Cardiac muscle cell (in vitro differentiated cells and primary cell): ENCODE data around the gene SLC25A42. TPM values are rescaled to one million over a fixed set of nuclear protein-coding genes. Genes with fewer than 3 reads are reported as not detected.
A peak's percentile ranks its signal among the peaks of the same experiment; 100 is the strongest.

Experiments used
- DNase-seq, 2 donors: peaks; one replicate each; pipeline versions ENCODE4 v3.0.0 to v3.0.0-alpha.2; 2010 to 2017; ENCODE audit warnings: low read depth in 1 of 2, low spot score in 1 of 2
- H3K27ac ChIP-seq: fragments of 200-600 bp; sonication (generic); 2 replicates; pipeline ENCODE4 v1.5.1; 2016
- H3K27me3 ChIP-seq: fragments of 200-600 bp; sonication (generic); 2 replicates; pipeline ENCODE4 v1.6.0; 2016; ENCODE audit warnings: control low read depth
- H3K36me3 ChIP-seq: fragments of 200-600 bp; sonication (generic); 2 replicates; pipeline ENCODE4 v1.5.1; 2016; ENCODE audit warnings: control low read depth
- H3K4me1 ChIP-seq: fragments of 200-600 bp; sonication (generic); 2 replicates; pipeline ENCODE4 v1.8.1; 2017; ENCODE audit warnings: low read depth, mild to moderate bottlenecking, mixed run types
- H3K4me3 ChIP-seq: fragments of 200-600 bp; sonication (generic); 2 replicates; pipeline ENCODE4 v1.5.1; 2016; ENCODE audit warnings: mild to moderate bottlenecking
- H3K9me3 ChIP-seq: fragments of 200-600 bp; sonication (generic); 2 replicates; pipeline ENCODE4 v1.5.1; 2017; ENCODE audit warnings: low read depth, mild to moderate bottlenecking, control low read depth
- CTCF ChIP-seq: IDR thresholded peaks from 2 replicates; pipeline ENCODE4 v1.5.1; 2012; ENCODE audit warnings: low read depth, mild to moderate bottlenecking, low read length
- polyA plus RNA-seq: library from polyadenylated mRNA; unstranded; fragments of >200 nt; fragmentation: Nextera tagmentation; extraction: Ambion mirVana; gene quantifications from 2 replicates; pipeline ENCODE4 v1.2.1, GENCODE V29; 2016
- total RNA-seq: library from RNA; depleted of rRNA; stranded (reverse); fragments of >200 nt; gene quantifications from 2 replicates; pipeline ENCODE4 v1.2.3, GENCODE V29; 2016

Gene SLC25A42
- total and polyA plus RNA-seq, 2 experiments from 2014 or later: 30.4 to 31.3 TPM

DNA sequence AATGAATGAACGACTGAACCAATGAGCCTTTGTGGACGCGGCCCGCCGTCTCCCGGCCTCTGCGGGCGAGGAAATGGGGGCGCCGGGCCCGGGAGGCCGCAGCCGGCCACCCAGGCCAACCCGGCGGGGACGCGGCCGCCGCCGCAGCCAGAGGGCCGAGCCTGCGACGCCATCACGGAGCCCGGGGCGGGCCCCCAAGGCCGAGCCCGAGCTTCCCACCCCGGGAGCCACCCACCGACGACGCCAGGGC lies 30.7 kb upstream of the SLC25A42 start:
- no peak for DNase-seq
- Histone ChIP-seq H3K9me3 (no peaks in the 10 kb centered on the region), H3K4me1 (peaks cover 3% of the 10 kb centered on the region), H3K27me3 (no peaks in the 10 kb centered on the region), H3K36me3 (peaks cover 17% of the 10 kb centered on the region), H3K4me3 (peak overlapping the region; percentile 69), H3K27ac (peak overlapping the region; percentile 96)
- no peak for TF ChIP-seq CTCF

DNA sequence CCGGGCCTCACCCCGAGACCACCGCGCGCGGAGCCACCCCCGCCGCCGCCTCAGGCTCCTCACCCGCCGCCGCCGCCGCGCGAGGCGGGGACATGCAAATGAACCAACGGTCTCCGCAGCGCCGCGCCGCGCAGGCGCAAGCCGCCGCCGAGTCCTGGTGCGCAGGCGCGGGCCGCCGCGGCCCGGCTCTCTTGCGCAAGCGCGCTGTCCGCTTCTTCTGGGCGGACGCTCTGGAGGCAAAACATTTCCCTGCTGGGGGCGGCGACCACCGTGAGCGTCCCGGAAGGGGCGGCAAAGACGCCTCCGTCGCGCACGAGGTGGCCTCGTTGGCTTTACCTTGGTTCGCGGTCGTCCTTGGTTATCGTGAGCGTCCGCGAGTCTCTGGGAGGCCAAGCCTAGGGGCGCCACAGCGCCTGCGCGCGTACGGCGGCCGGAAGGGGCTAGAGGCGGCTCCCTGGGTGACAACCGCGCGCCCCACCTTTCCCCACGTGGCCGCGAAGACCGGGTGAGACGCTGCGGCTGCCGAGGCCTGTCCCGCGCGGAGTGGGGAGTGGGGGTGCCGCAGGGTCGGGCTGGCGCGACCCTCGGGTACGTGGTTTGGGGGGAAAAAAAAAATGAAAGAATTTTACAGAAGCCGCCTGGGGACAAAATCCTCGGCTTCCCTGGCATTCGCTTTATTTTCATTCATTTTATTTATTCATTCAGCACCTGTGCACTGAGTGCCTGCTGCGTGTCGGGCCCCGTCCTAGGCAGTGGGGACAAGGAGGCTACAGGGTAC lies 30.2 kb upstream of the SLC25A42 start, which contains the start of the genes ARMC6 and SUGP2:
Gene ARMC6 (plus strand): TSS at position 178 of the 778 bp plus-strand sequence. CDS start 607 bp downstream, outside the sequence.
Gene SUGP2 (minus strand): TSS at position 92 of the 778 bp plus-strand sequence. CDS start 2,446 bp downstream, outside the sequence.
- Histone ChIP-seq H3K27me3 (no peaks in the 10 kb centered on the region), H3K9me3 (no peaks in the 10 kb centered on the region), H3K36me3 (peaks cover 12% of the 10 kb centered on the region), H3K4me1 (peaks cover 3% of the 10 kb centered on the region), H3K27ac (peak within 1 kb of the TSS; percentile 96), H3K4me3 (peak within 1 kb of the TSS; percentile 69)
- TF ChIP-seq CTCF: no peak
- peak; percentile 91 to 93 for DNase-seq

GRCh38 chr19:19034204-19034624 lies 29.6 kb upstream of the SLC25A42 start:
- no peak for TF ChIP-seq CTCF
- Histone ChIP-seq H3K36me3 (peaks cover 7% of the 10 kb centered on the region), H3K9me3 (no peaks in the 10 kb centered on the region), H3K27ac (peak overlapping the region; percentile 96), H3K4me1 (peaks cover 3% of the 10 kb centered on the region), H3K27me3 (no peaks in the 10 kb centered on the region), H3K4me3 (peak overlapping the region; percentile 69)
- DNase-seq: peak; percentile 70 to 71

GRCh38 chr19:19039901-19040300 lies 23.9 kb upstream of the SLC25A42 start:
- TF ChIP-seq CTCF: no peak
- no peaks in the 10 kb centered on the region for H3K27me3 ChIP-seq
- no peak for DNase-seq
- no peaks in the 10 kb centered on the region for H3K9me3 ChIP-seq
- no peaks in the 10 kb centered on the region for H3K4me1 ChIP-seq
- no peak overlapping the region for H3K4me3 ChIP-seq
- H3K27ac ChIP-seq: no peak overlapping the region
- H3K36me3 ChIP-seq: peaks cover 3% of the 10 kb centered on the region

DNA sequence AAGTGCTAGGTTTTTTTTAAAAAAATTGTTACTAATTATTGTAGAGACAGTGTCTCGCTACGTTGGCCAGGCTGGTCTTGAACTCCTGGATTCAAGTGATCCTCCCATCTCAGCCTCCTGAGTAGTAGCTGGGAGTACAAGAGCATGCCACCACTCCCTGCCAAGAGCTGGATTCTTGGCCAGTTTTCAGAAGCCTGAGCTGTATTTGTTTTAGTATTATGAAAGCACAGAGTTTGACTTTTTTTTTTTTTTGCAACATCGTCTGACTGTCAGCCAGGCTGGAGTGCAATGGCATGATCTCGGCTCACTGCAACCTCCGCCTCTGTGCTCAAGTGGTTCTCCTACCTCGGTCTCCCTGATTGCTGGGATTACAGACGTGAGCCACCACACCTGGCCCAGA lies 23.4 kb upstream of the SLC25A42 start:
- peak in 1 of 2 donors; percentile 96 for DNase-seq
- TF ChIP-seq CTCF: no peak
- no peaks in the 10 kb centered on the region for H3K4me1 ChIP-seq

More for the DNA sequence above, 23.4 kb upstream of the SLC25A42 start:
- H3K27me3 ChIP-seq: no peaks in the 10 kb centered on the region
- H3K4me3 ChIP-seq: no peak overlapping the region
- H3K27ac ChIP-seq: no peak overlapping the region
- H3K9me3 ChIP-seq: no peaks in the 10 kb centered on the region
- H3K36me3 ChIP-seq: peaks cover 3% of the 10 kb centered on the region
